Measurements from ENCODE around the gene MACF1. TPM values are rescaled to one million over a fixed set of nuclear protein-coding genes. Genes with fewer than 3 reads are reported as not detected.
A peak's percentile ranks its signal among the peaks of the same experiment; 100 is the strongest.

Gene MACF1
- total and polyA plus RNA-seq, 4 donors = 23.3 to 216 (median 51.2) TPM

DNA sequence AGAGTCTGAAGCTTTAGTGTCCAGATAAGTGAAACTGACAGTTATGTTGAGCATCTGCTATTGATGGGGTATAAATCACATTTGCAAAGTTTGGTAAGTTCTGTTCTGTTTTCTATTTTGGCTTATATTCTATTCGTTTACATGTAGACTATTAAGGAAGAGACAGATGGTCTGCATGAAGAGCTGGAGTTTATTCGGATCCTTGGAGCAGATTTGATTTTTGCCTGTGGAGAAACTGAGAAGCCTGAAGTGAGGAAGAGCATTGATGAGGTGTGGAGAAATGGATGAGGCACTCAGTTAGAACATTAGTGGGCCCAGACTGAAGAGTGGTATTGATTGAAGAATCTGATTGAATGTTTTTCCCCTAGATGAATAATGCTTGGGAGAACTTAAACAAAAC lies 236.4 kb downstream of the MACF1 start:
- Histone ChIP-seq H3K4me3 (ENCODE audit: low read depth in 1 of 3, low read length in 3 of 3) (no peak overlapping the region), H3K9me3 (ENCODE audit: control insufficient read depth in 4 of 4, low read length in 3 of 4) (no peaks in the 10 kb centered on the region), H3K27ac (ENCODE audit: low read depth in 1 of 2, low read length in 2 of 2) (no peak overlapping the region), H3K9ac (ENCODE audit: low read depth in 1 of 2, low read length in 2 of 2) (no peak overlapping the region), H3K36me3 (ENCODE audit: control insufficient read depth in 4 of 4, insufficient read depth in 3 of 4, low read depth in 1 of 4, low read length in 3 of 4) (peaks cover 11 to 83% (median 68%) of the 10 kb centered on the region in 4 donors), H3K4me1 (ENCODE audit: control insufficient read depth in 4 of 4, insufficient read depth in 4 of 4, low read length in 3 of 4) (peaks cover 5 to 14% (median 7%) of the 10 kb centered on the region in 4 donors), H3K27me3 (ENCODE audit: control insufficient read depth in 4 of 4, insufficient read depth in 4 of 4, low read length in 3 of 4) (no peaks in the 10 kb centered on the region)
- 81% methylated on average over 2 of the region's 2 CpGs for WGBS
- DNase-seq (ENCODE audit: low spot score) = no peak
- no peak for TF ChIP-seq HNF4A (conservative IDR thresholded peaks at IDR 0.05)
- no peak for TF ChIP-seq NR2F2 (IDR thresholded peaks at IDR 0.05)
- no peak for TF ChIP-seq FOXA2 (IDR thresholded peaks at IDR 0.05)

DNA sequence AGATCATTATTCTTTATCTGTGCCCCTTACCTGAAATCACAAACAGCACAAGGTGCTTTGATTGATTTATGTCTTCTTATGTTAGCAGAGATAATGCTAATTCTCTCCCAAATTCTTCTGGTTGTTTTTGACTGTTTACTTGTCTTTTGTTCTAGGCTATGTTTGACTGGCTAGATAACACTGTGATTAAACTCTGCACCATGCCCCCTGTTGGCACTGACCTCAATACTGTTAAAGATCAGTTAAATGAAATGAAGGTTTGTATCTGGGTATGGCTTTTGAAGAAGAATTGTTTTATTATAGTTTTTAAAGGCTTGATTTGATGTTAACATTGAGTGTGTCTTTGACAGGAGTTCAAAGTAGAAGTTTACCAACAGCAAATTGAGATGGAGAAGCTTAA lies 237.3 kb downstream of the MACF1 start:
- Histone ChIP-seq H3K27ac (ENCODE audit: low read depth in 1 of 2, low read length in 2 of 2) (peak overlapping the region in 1 of 2 donors; percentile 30), H3K4me3 (ENCODE audit: low read depth in 1 of 3, low read length in 3 of 3) (no peak overlapping the region), H3K36me3 (ENCODE audit: control insufficient read depth in 4 of 4, insufficient read depth in 3 of 4, low read depth in 1 of 4, low read length in 3 of 4) (peaks cover 9 to 80% (median 63%) of the 10 kb centered on the region in 4 donors), H3K27me3 (ENCODE audit: control insufficient read depth in 4 of 4, insufficient read depth in 4 of 4, low read length in 3 of 4) (no peaks in the 10 kb centered on the region), H3K9ac (ENCODE audit: low read depth in 1 of 2, low read length in 2 of 2) (no peak overlapping the region), H3K9me3 (ENCODE audit: control insufficient read depth in 4 of 4, low read length in 3 of 4) (no peaks in the 10 kb centered on the region), H3K4me1 (ENCODE audit: control insufficient read depth in 4 of 4, insufficient read depth in 4 of 4, low read length in 3 of 4) (peaks cover 5 to 14% (median 7%) of the 10 kb centered on the region in 4 donors)
- TF ChIP-seq NR2F2 (IDR thresholded peaks at IDR 0.05) = no peak
- TF ChIP-seq MAX (IDR thresholded peaks at IDR 0.05) = peak; percentile 31
- TF ChIP-seq FOXA1 (IDR thresholded peaks at IDR 0.05) = peak; percentile 9
- TF ChIP-seq RAD21 (IDR thresholded peaks at IDR 0.05) = peak; percentile 25 to 36
- TF ChIP-seq, protein P1, sequence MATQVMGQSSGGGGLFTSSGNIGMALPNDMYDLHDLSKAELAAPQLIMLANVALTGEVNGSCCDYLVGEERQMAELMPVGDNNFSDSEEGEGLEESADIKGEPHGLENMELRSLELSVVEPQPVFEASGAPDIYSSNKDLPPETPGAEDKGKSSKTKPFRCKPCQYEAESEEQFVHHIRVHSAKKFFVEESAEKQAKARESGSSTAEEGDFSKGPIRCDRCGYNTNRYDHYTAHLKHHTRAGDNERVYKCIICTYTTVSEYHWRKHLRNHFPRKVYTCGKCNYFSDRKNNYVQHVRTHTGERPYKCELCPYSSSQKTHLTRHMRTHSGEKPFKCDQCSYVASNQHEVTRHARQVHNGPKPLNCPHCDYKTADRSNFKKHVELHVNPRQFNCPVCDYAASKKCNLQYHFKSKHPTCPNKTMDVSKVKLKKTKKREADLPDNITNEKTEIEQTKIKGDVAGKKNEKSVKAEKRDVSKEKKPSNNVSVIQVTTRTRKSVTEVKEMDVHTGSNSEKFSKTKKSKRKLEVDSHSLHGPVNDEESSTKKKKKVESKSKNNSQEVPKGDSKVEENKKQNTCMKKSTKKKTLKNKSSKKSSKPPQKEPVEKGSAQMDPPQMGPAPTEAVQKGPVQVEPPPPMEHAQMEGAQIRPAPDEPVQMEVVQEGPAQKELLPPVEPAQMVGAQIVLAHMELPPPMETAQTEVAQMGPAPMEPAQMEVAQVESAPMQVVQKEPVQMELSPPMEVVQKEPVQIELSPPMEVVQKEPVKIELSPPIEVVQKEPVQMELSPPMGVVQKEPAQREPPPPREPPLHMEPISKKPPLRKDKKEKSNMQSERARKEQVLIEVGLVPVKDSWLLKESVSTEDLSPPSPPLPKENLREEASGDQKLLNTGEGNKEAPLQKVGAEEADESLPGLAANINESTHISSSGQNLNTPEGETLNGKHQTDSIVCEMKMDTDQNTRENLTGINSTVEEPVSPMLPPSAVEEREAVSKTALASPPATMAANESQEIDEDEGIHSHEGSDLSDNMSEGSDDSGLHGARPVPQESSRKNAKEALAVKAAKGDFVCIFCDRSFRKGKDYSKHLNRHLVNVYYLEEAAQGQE (IDR thresholded peaks at IDR 0.05) = peak; percentile 37
- peak; percentile 69 to 84 for TF ChIP-seq HNF4A (conservative IDR thresholded peaks at IDR 0.05)
- TF ChIP-seq SP1 (IDR thresholded peaks at IDR 0.05) = peak; percentile 41
- peak; percentile 30 to 70 for TF ChIP-seq RXRA (IDR thresholded peaks at IDR 0.05)
- TF ChIP-seq YY1 (IDR thresholded peaks at IDR 0.05) = peak; percentile 35
- TF ChIP-seq HNF4G (IDR thresholded peaks at IDR 0.05) = no peak
- DNase-seq (ENCODE audit: low spot score) = no peak

GRCh38 chr1:39445573-39445972 lies 241.1 kb downstream of the MACF1 start:
- 97% methylated on average over 2 of the region's 2 CpGs for WGBS
- Histone ChIP-seq H3K27ac (ENCODE audit: low read depth in 1 of 2, low read length in 2 of 2) (no peak overlapping the region), H3K27me3 (ENCODE audit: control insufficient read depth in 4 of 4, insufficient read depth in 4 of 4, low read length in 3 of 4) (no peaks in the 10 kb centered on the region), H3K4me3 (ENCODE audit: low read depth in 1 of 3, low read length in 3 of 3) (no peak overlapping the region), H3K9ac (ENCODE audit: low read depth in 1 of 2, low read length in 2 of 2) (no peak overlapping the region), H3K4me1 (ENCODE audit: control insufficient read depth in 4 of 4, insufficient read depth in 4 of 4, low read length in 3 of 4) (peaks cover 5 to 17% (median 7%) of the 10 kb centered on the region in 4 donors), H3K36me3 (ENCODE audit: control insufficient read depth in 4 of 4, insufficient read depth in 3 of 4, low read depth in 1 of 4, low read length in 3 of 4) (peaks cover 7 to 84% (median 63%) of the 10 kb centered on the region in 4 donors), H3K9me3 (ENCODE audit: control insufficient read depth in 4 of 4, low read length in 3 of 4) (no peaks in the 10 kb centered on the region)
- no peak for TF ChIP-seq HNF4G (IDR thresholded peaks at IDR 0.05)
- TF ChIP-seq EGR1 (IDR thresholded peaks at IDR 0.05; ENCODE audit: low read depth in 2 of 2) = no peak
- no peak for TF ChIP-seq GABPA (IDR thresholded peaks at IDR 0.05 in 1 of 2, conservative IDR thresholded peaks at IDR 0.05 in 1 of 2)
- TF ChIP-seq FOXA2 (IDR thresholded peaks at IDR 0.05) = no peak
- no peak for TF ChIP-seq ATF3 (IDR thresholded peaks at IDR 0.05)
- TF ChIP-seq MAX (IDR thresholded peaks at IDR 0.05) = no peak
- no peak for TF ChIP-seq RAD21 (IDR thresholded peaks at IDR 0.05)
- TF ChIP-seq, protein P1 (IDR thresholded peaks at IDR 0.05) = no peak
- TF ChIP-seq YY1 (IDR thresholded peaks at IDR 0.05) = no peak
- TF ChIP-seq RXRA (IDR thresholded peaks at IDR 0.05) = no peak
- DNase-seq (ENCODE audit: low spot score) = no peak
